SIG-M5 (cell line): ENCODE results near the gene GRM5.
"Not testable (repeated sequence)": the region's sequence is repeated elsewhere in the genome, so short reads cannot be mapped to it uniquely, and the experiment has no call there.

Experiments used
- DNase-seq: peaks from one replicate; lab custom pipeline; 2025; lab: John Stamatoyannopoulos, UW

Gene GRM5

DNA sequence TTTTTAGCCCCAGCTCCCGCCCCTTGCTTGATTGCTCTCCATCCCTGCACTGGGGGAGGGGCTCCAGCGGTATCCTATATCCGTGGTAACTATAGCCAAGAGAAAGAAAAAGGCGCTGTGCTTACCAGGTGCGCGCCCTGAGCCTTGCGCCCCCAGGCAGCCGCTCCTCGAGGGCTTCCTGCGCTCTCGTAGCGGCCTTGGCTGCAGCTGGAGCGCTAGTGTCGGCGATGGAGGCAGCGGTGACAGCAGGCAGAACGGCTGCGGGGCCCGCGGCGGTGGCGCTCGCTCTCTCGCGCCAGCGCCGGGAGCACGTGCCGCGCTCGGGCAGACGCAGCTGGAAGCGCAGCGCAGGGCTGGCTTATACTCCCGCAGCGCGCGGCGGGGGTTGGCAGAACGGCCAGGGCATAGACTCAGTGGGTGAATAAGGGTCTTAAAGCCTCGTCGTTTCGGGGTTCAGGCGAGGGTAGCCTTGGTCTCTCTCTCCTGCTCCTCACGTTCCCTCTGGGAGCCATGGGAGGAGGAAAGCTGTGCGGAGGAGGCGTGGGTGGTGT is at the start of gene GRM5:
TSS of gene GRM5 (minus strand) at position 332 of the 551 bp plus-strand sequence. CDS start 18,110 bp downstream, outside the sequence.
- DNase-seq = not testable (repeated sequence)

DNA sequence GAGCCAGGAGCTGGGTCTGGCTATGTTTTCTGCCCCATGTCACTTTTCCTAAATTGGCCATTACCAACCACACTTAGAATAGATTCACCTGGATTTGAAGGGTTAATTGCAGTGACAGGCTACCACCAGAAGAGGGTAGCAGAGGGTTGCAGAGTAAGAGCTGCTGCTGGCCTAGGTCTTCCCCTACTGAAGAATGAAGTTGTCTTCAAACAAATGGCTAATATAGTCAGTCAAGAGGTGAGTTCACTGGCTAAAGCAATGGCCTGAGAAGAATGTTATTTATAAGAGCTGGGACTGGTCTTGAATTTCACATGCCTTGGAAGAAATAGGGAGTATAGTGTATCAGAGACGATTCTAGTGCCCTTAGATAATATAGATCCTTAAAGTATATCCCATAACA is 32.2 kb upstream of the GRM5 start:
- not testable (repeated sequence) for DNase-seq

DNA sequence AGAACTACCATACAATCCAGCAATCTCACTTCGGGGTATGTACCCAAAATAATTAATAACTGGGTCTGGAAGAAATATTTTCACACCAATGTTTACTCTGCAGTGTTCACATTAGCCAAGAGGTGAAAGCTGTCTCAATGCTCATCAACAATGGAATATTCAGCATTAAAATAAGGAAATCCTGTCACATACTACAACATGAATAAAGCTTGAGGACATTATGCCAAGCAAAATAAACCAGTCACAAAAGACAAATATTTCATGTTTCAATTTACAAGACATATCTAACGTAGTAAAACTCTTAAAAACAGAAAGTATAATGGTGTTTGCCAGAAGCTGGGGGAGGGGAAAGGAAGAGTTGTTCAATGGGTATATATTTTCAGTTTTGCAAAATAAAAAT is 28.0 kb upstream of the GRM5 start:
- not testable (repeated sequence) for DNase-seq

DNA sequence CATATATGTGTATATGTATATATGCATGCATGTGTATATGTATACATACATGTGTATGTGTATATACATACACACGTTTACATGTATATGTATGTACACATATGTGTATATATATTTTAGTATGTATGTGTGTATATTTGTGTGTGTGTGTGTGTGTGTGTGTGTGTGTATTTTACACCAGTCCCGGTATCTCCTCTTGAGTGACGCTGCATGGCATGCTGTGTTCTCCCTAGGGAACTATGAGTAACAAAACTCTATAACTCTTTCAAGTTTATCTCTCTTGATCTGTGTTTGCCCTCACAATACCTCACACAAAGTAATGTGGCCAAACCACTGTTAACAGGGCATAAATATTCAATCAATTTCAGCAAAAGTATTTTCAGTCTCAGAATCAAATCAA is 19.2 kb upstream of the GRM5 start:
- DNase-seq = not testable (repeated sequence)

DNA sequence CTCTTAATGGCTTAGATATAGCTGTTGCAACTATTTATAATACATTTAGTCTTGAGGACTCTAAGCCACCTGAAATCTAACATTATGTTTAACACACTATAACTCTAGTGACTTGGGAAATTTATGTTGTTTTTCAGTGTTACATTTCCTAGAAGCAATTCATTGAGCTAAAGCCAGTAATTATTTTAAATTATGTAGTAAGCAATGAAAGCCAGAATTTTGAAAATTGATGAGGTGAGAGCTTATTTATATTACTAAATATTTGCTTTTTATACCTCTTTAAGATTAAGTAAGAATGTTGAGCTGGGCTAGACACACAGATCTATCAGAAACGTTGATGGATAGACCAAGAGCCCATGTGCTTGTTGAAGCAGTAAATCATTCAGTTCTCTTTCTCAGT is 5.1 kb upstream of the GRM5 start:
- not testable (repeated sequence) for DNase-seq

DNA sequence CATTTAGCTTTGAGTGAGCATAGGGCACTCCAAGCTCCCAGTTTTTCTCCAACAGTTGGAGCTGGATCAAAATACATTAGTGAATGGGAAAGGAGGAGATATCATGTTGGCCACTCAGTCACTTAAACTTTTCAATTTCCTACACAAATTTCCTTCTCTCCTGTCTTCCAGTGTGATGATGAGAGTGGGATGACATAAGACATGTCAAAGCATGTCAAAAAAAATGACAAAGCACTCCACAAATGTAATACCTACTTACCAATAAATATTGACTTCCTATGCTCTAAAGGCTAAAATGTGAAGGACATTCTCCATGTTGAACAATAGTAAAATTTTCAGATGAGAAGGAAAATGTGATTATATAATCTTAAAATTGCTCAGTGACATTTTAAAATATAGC is 1.5 kb upstream of the GRM5 start:
- no peak for DNase-seq

DNA sequence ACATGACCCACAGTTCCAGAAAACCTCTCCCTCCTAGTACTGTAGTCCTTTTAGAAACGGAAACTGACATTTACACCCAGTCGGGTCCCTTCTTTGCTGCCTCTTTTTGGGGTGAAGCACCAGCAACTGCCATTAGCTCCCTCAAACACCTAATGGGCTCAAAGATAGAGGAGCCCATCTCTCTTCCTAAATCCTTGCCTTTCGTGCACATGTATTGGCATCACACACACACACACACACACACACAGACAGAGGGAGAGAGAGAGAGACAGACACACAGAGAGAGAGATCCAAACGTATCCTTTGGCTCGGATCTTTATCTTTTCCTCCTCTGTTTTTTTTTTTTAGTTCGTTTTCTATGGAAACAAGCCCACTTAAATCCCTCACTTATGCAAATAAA is 716 bp downstream of the GRM5 start:
- DNase-seq = no peak

DNA sequence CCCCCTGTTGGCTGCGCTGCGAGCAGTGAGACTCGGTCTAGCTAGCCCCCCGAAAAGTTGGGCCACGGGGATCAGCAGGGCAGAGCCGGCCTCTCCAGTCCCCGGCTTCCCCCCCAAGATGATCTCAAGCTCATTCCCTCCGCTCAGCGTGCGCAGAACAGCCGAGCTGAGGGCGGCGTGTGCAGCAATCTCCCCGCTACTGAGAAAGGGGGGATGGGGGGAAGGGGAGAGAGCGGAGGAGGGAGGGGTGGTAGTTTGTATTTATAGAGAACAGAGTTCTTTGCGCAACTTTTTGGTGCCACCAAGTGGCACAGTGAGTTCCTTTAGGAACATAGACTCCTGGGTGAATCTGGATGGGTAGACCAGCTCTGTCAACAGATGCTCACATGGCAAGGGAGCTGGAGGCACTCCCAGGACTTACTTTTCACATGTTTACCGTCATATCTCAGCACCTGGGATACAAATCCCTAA is 2.3 kb downstream of the GRM5 start:
- DNase-seq = not testable (repeated sequence)

DNA sequence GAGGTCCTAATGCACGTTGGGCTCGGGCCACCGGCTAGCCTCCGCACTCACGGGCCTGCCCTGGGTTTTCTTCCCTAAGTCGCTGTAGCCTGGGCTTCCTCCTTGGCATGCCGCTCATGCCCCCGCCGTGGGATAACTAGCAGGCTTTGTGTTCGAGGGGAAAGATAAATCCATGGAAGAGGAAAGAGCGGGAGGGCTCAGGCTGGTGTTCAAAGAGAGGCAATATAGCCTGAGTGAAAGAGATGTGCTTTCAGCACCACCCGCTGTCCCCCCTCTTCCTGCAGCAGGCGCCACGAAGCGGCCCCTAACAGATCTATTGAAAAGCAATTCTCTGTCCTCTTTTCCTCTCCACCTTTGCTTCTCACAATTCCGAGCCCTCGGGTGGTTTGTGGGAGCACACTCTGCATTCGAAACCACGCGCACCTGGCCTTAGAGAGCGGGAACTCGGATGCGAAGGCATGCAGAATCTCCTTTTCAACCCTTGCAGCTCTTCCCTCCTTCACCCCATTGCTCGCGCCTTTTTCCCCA is 2.9 kb downstream of the GRM5 start:
- DNase-seq = not testable (repeated sequence)

DNA sequence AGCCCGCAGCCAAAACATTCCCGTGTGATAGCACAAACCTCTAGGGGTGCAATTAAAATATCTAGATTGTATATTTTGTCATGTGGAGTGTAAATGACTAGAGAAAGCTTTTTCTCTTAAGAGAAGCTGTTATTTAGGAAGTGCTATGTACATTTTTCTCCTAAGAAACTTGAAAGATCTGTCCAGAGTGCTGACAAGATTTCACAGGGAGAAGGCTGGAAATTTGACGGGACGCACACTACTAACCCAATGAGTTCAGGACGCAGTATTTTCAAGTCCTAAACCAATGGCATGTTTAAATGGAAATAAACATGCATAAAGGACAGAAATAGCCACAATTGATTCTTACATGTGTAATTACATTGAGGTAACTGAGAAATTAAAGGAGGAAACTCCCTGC is 3.9 kb downstream of the GRM5 start:
- DNase-seq = not testable (repeated sequence)

DNA sequence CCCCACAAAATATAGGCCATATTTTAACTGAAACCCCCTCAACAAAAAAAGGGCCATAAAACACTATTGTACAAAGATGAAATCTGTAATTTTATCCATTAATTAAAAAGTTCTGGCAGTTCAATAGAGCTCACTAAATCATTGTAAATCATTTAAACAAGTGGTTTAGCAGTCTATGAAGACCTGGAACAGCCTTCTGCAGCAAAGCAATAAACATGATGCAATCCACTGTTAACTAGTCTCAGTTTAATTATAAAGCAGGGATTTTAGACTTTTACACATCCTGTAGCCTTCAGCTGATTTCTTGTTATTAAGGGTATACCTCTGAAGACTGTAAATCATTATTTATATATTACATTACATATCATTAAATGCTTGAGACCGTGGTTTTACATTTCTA is 8.4 kb downstream of the GRM5 start:
- not testable (repeated sequence) for DNase-seq

DNA sequence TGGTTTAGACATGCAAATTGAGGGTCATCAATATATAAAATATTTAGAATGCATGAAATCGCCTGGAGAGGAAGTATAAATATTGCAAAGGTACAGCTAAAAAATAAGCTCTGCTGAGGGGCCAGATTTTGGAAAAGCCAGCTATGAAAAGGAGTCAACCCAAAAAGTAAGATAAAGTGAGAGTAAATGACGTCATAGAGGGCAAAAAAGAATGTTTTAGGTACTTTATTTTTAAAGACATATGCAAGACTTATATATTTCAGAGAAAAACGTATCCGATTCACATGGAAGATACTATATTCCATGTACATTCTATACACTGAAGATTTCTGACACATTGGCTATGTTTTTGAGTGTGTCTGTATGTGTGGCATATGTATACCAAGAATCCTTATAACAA is 13.6 kb downstream of the GRM5 start:
- no peak for DNase-seq

DNA sequence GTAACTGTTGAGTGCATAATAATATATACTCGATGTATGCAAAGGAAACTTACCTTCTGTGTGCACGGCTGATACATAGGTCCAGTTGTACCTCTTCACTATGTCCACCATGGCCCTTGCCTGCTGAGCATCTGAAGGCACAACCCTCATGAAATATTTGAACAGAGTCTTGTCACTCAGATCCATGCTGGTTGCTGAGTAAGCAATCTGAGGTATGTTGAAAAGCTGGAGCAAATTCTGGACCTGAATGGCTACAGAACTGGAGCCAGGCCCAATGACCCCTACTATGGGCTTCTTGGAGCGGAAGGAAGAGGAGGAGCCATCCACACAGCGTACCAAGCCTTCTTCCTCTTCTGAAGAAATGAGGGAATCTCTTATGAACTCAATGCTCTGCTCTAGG is 18.6 kb downstream of the GRM5 start:
- not testable (repeated sequence) for DNase-seq

DNA sequence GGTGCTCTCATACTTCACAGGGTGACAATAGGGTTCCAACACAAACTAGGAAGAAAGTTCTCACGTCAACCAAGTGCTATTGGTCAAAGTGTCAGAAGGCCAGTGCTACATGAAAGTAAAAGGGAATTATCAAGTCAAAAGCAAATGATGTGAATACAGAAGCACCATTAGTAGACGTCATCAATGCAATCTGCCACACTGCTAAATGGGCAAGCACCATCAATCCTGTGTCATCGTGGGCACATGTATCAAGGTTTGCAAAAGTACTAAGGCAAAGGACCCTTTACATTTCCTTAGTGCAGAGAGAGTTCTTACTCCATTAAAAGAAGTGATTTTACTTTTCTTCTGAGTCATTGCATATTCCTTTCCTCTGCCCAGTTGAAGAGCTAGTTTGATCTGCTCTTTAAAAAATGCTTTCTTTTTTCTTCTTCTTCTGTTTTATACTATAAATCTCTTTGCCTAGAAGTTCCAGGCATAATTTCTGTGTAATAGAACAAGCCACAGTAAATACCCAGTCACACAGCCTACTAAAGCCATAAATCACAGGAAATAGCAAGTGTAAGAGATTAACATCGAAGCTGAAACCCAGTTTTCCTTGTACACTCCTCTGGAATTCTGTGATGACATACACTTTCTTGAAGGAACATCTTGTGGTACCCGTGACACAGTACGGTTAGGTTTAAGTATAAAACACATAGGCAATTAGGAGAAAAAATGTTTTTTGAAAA is 21.8 kb downstream of the GRM5 start:
- not testable (repeated sequence) for DNase-seq

DNA sequence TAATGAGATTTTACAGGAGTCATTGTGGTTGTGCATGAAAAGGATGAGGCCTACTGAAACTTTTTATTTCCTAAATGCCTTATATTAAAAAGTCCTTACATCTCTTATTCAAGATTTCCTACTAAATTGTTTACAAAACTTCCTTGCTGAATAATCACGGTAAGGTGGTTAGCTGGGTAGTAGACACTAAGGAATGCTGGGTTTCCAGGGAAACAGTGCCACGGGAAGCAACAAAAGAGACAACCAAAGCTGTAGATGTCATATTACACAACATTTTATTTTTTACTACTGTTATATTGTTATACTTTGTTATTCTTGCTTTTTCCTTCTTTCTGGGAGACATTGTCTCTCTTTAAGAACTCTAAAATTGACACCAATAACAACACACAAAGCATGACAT is 36.1 kb downstream of the GRM5 start:
- DNase-seq = not testable (repeated sequence)

DNA sequence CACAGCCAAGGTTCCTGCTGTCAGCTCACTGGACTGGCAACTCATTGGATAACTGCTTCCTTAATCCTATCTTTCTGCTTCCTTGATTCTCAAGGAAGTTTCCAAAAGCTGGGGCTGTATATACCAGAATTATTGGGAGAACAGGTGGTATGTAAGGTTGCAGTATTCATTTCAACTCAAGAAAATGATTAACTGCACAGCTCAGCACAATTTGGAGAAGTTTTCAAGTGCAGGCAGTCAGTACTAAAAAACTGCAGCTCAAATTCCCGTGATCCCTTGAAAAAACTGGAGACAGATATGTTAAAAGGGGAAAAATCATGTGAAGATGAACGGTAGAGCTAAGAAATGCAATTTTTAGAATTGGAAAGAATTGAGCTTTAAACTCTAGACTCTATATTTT is 44.4 kb downstream of the GRM5 start:
- no peak for DNase-seq

DNA sequence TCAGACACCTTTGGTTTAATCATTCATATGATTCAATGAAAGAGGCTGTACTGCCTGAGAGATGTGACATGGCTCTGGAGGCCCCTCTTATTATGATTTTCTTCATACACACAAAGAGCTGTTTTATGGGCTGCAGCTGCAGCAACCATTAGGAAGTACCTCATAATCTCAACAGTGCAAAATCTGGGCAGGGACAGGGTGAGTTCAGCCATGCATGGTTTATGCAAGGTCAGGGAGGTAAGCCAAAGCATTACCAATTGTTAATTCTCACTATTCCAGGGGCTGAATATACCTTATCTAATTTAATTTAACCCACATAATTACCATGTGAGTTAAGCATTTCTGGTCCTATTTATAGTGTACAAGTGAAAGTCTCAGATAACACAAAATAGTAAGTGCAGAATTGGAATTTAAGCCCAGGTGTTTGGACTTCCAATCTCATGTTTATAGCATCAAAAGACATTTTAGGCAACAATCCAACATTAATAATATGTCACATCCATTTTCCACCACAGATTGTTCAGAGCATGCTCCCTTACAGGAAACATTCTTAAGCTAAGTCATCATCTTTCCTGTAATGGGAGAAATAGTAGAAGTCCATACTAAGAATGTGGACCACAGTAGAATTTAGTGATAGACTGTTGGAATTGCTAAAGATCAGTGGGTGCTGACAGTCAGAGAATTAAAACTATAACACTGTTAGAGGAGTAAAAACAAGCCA is 45.8 kb downstream of the GRM5 start:
- DNase-seq = not testable (repeated sequence)

DNA sequence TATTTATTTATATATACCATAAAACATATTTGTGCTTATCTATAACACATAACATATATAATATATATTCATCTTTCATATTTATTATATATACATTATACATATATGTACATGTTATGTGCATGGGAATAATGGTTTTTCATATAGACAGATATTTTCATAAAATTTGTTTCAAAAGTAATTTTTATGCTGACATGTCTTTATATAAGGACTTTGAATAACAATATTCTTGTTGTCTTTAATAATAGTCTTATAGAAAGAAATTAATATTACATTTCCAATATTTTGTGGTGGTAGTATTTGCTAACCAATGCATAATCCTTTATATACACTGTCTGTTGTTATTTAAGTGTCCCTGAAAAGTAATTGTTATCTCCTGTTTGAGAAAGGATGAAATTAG is 49.6 kb downstream of the GRM5 start:
- DNase-seq = no peak

DNA sequence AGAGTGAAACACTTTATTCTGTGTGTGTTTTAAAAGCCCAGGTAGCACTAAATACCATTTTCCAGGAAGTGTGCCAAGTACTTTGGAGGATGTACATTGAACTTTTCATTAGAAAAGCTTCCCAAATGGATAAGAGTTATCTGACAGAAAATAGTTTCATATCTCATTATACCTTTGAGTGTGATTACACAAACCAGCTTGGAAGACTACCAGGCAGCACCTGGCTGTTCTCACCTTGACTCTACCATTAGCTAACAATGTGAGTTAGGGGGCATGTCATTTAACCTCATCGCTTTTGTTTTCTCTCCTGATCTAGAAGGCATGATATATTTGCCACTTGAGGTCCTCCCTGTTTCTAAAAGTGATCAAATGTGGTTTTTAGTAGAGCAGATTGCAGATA is 50.2 kb downstream of the GRM5 start:
- DNase-seq = no peak

DNA sequence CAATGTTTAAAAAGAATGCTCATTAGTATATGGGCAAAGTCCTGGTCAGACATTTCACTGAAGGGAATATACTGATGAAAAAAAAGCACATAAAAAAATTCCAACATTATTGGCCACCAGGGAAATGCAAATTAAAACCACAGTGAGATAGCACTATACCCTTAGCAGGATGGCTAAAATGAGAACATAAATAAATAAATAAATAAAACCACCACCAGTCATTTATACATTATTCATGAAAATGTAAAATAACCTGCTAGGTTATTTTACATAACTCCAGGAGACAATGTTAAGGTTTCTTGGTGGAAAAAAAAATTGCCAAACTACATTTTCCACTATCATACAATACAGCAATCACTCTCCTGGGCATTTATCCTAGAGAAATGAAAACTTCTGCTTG is 64.9 kb downstream of the GRM5 start:
- not testable (repeated sequence) for DNase-seq

DNA sequence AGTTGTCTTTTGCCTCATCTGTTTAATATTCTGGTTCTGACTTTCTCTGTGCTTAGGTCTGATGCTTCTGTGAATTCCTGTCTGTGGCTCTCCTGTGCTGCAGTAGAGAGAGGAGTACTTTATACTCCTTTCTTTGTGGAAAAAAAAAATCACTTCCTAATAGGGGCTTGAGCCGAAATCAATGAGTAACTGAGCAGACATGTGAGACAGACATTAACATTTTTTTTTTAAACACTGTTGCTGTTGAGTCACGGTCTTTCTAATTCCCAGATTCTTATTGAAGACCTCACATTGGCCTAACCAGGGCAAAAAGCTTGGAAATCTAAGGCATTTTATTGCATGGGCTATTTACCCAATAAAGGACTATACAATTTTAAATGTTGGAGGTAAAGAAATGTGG is 86.1 kb downstream of the GRM5 start:
- no peak for DNase-seq

DNA sequence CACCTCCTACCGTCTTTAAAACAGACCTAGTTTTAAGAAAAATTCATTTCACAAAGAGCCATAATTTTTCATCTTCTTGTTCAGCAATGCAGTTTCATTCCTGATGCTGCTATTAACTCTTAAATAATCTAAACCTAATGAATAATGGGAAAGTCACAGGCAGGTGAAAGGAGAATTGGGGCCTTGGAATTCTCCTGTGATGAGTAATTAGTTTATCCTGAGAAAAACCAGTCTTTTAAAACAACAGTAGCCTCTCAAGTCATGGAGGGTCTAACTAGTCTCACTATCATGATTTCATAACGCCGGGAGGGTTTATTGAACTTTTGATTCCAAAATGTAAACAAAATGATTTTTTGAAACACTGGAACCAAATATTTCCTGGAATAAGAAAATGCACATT is 86.8 kb downstream of the GRM5 start:
- not testable (repeated sequence) for DNase-seq

DNA sequence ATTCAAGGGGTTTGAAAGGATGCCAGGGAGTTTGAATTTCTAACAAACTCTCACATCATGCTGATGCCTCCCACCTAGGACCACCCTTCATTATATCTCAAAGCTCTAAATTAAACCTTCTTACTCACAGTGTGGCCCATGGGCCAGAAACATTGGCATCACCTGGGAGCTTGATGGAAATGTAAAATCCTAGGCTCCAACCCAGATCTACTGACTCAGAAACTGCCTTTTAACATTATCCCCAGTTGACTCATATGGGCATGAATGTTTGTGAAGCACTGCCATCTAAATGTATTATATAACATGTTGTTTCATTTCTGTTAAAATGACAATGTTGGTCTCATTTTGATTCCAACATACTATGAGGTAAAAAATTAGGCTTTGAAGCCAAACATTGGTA is 90.3 kb downstream of the GRM5 start:
- DNase-seq = not testable (repeated sequence)
